DND-41 (cell line): Measurements from ENCODE around the gene BAG2.
A peak's percentile ranks its signal among the peaks of the same experiment; 100 is the strongest.

Experiments
- ATAC-seq: fragments of 200-7000 bp; cut with Tn5 transposase; 3 replicates; pipeline ENCODE4 v1.9.1; 2021; ENCODE audit warnings: low read depth; ENCODE audit not compliant: insufficient read depth
- DNase-seq: peaks from one replicate; pipeline ENCODE4 v3.0.0-alpha.2; 2020
- H2AFZ ChIP-seq: 2 replicates; pipeline ENCODE4 v1.6.0; 2012; ENCODE audit warnings: low read depth, low read length
- H3K27ac ChIP-seq: 2 replicates; pipeline ENCODE4 v1.5.1; 2012; ENCODE audit warnings: low read length, inconsistent platforms
- H3K27me3 ChIP-seq: fragments of 200-600 bp; sonication (generic); 2 replicates; pipeline ENCODE4 v1.6.0; 2012; ENCODE audit warnings: low read length, mild to moderate bottlenecking, inconsistent platforms; ENCODE audit not compliant: insufficient read depth, poor library complexity
- H3K36me3 ChIP-seq: 2 replicates; pipeline ENCODE4 v1.5.1; 2012; ENCODE audit warnings: low read length, inconsistent platforms; ENCODE audit not compliant: insufficient read depth
- H3K4me1 ChIP-seq: 2 replicates; pipeline ENCODE4 v1.5.1; 2012; ENCODE audit warnings: mild to moderate bottlenecking, low read length; ENCODE audit not compliant: insufficient read depth
- H3K4me2 ChIP-seq: 2 replicates; pipeline ENCODE4 v1.6.0; 2012; ENCODE audit warnings: mild to moderate bottlenecking, moderate library complexity, low read length, inconsistent platforms; ENCODE audit not compliant: insufficient read depth
- H3K4me3 ChIP-seq, 2 experiments: fragments of 200-600 bp in 1 of 2; shearing (Covaris generic) in 1 of 2; 2 replicates each; pipeline ENCODE4 v1.5.1; 2012 to 2016; ENCODE audit warnings: inconsistent platforms in 2 of 2, low read length in 2 of 2, mild to moderate bottlenecking in 2 of 2, low read depth in 1 of 2, moderate library complexity in 1 of 2
- H3K79me2 ChIP-seq: 2 replicates; pipeline ENCODE4 v1.6.0; 2012; ENCODE audit warnings: low read length, inconsistent platforms; ENCODE audit not compliant: insufficient read depth
- H3K9ac ChIP-seq: 2 replicates; pipeline ENCODE4 v1.6.0; 2012; ENCODE audit warnings: low read depth, mild to moderate bottlenecking, inconsistent platforms, low read length, moderate library complexity
- H3K9me3 ChIP-seq: 2 replicates; pipeline ENCODE4 v1.5.1; 2012; ENCODE audit warnings: low read length, moderate library complexity, mild to moderate bottlenecking, inconsistent platforms; ENCODE audit not compliant: insufficient read depth, severe bottlenecking
- H4K20me1 ChIP-seq: 2 replicates; pipeline ENCODE4 v1.6.0; 2012; ENCODE audit warnings: low read length; ENCODE audit not compliant: insufficient read depth
- CTCF ChIP-seq: IDR thresholded peaks from 2 replicates; pipeline ENCODE4 v1.5.1; 2012; ENCODE audit warnings: borderline replicate concordance, low read length, moderate library complexity, mild to moderate bottlenecking; ENCODE audit not compliant: poor library complexity, severe bottlenecking; ENCODE audit errors: extremely low read depth
- EZH2 ChIP-seq: IDR thresholded peaks from 3 replicates; pipeline ENCODE4 v1.6.1; 2012; ENCODE audit warnings: borderline replicate concordance, low read depth, mild to moderate bottlenecking, moderate library complexity, low read length, inconsistent platforms; ENCODE audit not compliant: severe bottlenecking

BAG2 gene

DNA sequence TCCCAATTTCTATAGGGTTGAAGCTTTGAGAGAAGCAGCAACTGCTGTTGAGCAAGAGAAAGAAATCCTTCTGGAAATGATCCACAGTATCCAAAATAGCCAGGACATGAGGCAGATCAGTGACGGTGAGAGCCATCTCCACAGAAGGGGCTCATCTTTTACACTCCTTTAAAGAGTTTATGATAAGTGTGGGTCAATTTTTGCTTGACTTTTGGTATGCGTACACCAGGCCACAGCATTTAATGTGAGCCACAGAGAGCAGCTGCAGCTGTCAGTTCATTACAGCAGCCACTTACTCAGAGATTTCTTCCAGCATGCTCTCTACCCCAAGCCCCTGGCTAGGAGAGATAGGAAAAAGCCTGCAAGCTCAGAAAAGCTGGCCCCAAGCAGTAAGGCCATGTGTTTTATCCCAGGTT is 9.9 kb downstream of the BAG2 start:
- Histone ChIP-seq H3K4me1 (no peaks in the 10 kb centered on the region), H3K79me2 (peaks cover 19% of the 10 kb centered on the region; the same call in 1 of the 2 replicates), H3K27me3 (no peaks in the 10 kb centered on the region), H4K20me1 (no peaks in the 10 kb centered on the region; the same call in 1 of the 2 replicates), H2AFZ (no peak overlapping the region), H3K36me3 (peaks cover 38% of the 10 kb centered on the region), H3K4me3 (no peak overlapping the region), H3K9me3 (no peaks in the 10 kb centered on the region), H3K4me2 (no peak overlapping the region), H3K9ac (no peak overlapping the region), H3K27ac (no peak overlapping the region)
- DNase-seq = no peak
- ATAC-seq = no peak
- TF ChIP-seq CTCF = no peak
- TF ChIP-seq EZH2 = no peak

DNA sequence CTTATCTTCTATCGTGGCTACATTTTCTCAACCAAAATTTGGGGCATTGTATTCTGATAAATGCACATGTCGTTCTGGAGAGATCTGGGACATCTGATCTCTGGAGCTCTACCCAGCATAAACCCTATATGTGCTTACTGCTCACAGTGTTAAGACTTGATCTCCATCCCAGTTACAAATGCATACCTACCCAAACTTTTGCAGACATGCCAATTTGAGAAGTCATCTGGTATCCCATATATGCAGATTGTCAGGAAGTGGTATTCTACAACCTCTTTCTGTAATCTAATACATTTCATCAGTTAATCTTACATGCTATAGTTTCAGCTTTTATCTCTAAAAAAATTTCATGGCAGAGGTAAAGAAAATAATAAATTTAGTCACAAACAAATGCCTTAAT is 11.2 kb downstream of the BAG2 start:
- H3K4me1 ChIP-seq = no peaks in the 10 kb centered on the region
- H3K36me3 ChIP-seq = peaks cover 41% of the 10 kb centered on the region
- no peak overlapping the region for H2AFZ ChIP-seq
- H3K9me3 ChIP-seq = no peaks in the 10 kb centered on the region
- H3K4me2 ChIP-seq = no peak overlapping the region
- peaks cover 8% of the 10 kb centered on the region; the same call in 1 of the 2 replicates for H3K79me2 ChIP-seq
- no peaks in the 10 kb centered on the region for H3K27me3 ChIP-seq
- TF ChIP-seq CTCF (no peak), EZH2 (no peak)
- no peak for DNase-seq
- no peak overlapping the region for H3K4me3 ChIP-seq
- no peak for ATAC-seq
- H3K9ac ChIP-seq = no peak overlapping the region
- no peaks in the 10 kb centered on the region; the same call in 1 of the 2 replicates for H4K20me1 ChIP-seq
- H3K27ac ChIP-seq = no peak overlapping the region

- H3K36me3 ChIP-seq = peaks cover 58% of the 10 kb centered on the region
Measured at GRCh38 chr6:57190140-57190539, 18.0 kb downstream of the BAG2 start.

More at GRCh38 chr6:57190140-57190539, 18.0 kb downstream of the BAG2 start:
- no peak overlapping the region for H2AFZ ChIP-seq
- no peak overlapping the region for H3K27ac ChIP-seq
- H3K27me3 ChIP-seq = no peaks in the 10 kb centered on the region
- TF ChIP-seq CTCF (peak; percentile 23), EZH2 (no peak)
- no peaks in the 10 kb centered on the region for H4K20me1 ChIP-seq
- H3K9me3 ChIP-seq = no peaks in the 10 kb centered on the region
- H3K79me2 ChIP-seq = no peaks in the 10 kb centered on the region
- no peak overlapping the region for H3K4me3 ChIP-seq
- ATAC-seq (no peak), DNase-seq (no peak)
- H3K4me1 ChIP-seq = no peaks in the 10 kb centered on the region
- H3K4me2 ChIP-seq = no peak overlapping the region
- no peak overlapping the region for H3K9ac ChIP-seq
